Psoas muscle (tissue), 8 donors: ENCODE data around the gene TSPAN7. TPM values are rescaled to one million over a fixed set of nuclear protein-coding genes. Genes with fewer than 3 reads are reported as not detected.

Experiments
- ATAC-seq, 4 donors: fragments of 200-7000 bp; cut with Tn5 transposase; one replicate each; pipeline ENCODE4 v1.9.1; 2020; ENCODE audit warnings: moderate library complexity in 3 of 4, mild to moderate bottlenecking in 2 of 4
- DNase-seq, 2 donors: peaks; one replicate each; pipeline ENCODE4 v3.0.0-alpha.2; 2020
- H3K27ac ChIP-seq: fragments of 200-600 bp; one replicate; pipeline ENCODE4 v1.8.0; 2022
- H3K27me3 ChIP-seq, 3 donors: fragments of 200-600 bp in 1 of 3; one replicate each; pipeline versions ENCODE4 v1.6.1 to v1.8.0; 2013 to 2022; ENCODE audit warnings: low read length in 2 of 3, mild to moderate bottlenecking in 2 of 3, moderate library complexity in 1 of 3; ENCODE audit not compliant: insufficient read depth in 3 of 3
- H3K36me3 ChIP-seq, 2 donors: fragments of 200-600 bp in 1 of 2; one replicate each; pipeline versions ENCODE4 v1.6.1 to v1.8.0; 2013 to 2022; ENCODE audit warnings: low read depth in 1 of 2, mild to moderate bottlenecking in 1 of 2, moderate library complexity in 1 of 2; ENCODE audit not compliant: insufficient read depth in 1 of 2
- H3K4me1 ChIP-seq: fragments of 200-600 bp; one replicate; pipeline ENCODE4 v1.8.0; 2022
- H3K4me3 ChIP-seq: fragments of 200-600 bp; one replicate; pipeline ENCODE4 v1.8.0; 2022; ENCODE audit warnings: mild to moderate bottlenecking
- H3K9me3 ChIP-seq: fragments of 200-600 bp; one replicate; pipeline ENCODE4 v1.8.0; 2022
- CTCF ChIP-seq: fragments of 200-600 bp; IDR thresholded peaks from one replicate; pipeline ENCODE4 v1.8.0; 2022; ENCODE audit warnings: antibody characterized with exemption
- whole genome bisulfite sequencing, 3 donors: extraction: QIAGEN DNeasy Blood & Tissue Kit; methylation state at CpG; one replicate each; pipeline versions ENCODE4 v1.1.6 to v1.1.7; 2013; 5-methylcytosine and 5-hydroxymethylcytosine counted together
- intact Hi-C, 2 donors: fragments of 100-400 bp; cut with DNase I; formaldehyde crosslinking; loops; one replicate each; pipeline versions ENCODE4 v1.11.0 to v1.14.2; 2022
- polyA plus RNA-seq, 3 donors: library from polyadenylated mRNA; stranded (reverse); fragments of 200-250 nt; gene quantifications; one replicate each; pipeline ENCODE4 v1.2.3, GENCODE V29; 2013
- total RNA-seq, 4 donors: library from RNA; stranded (reverse); fragmentation: NEBNext Ultra II Directional in 2 of 4; extraction: Animal tissue kit (Norgen Biotek cat#: 25700) in 2 of 4; gene quantifications; one replicate each; pipeline versions ENCODE4 v1.2.1 to v1.2.4, GENCODE V29; 2021 to 2023
- donor health status: healthy with polysubstance abuse.
- donor health status: DM: no; HTN: no; CAD: no; lungs with moderate emphysema.
- donor health status: Bipolar disorder and iron deficiency.
- donor health status: healthy.
- donor health status: DM: yes; HTN: yes; CAD: no.
- donor health status: DM: no; HTN: no; CAD: no.
- donor health status: DM: no; HTN: no; CAD: no.
- donor health status: DM: yes; HTN: yes; CAD: no.

TSPAN7 gene
- total and polyA plus RNA-seq, 7 donors: 65.2 to 234 (median 136) TPM

GRCh38 chrX:38563030-38563429 is 1.7 kb downstream of the TSPAN7 start:
- H3K9me3 ChIP-seq: no peaks in the 10 kb centered on the region
- WGBS, 3 donors: 6 to 38% (median 9%) methylated on average over 5 of the region's 5 CpGs
- peak overlapping the region; percentile 86 for H3K27ac ChIP-seq
- peak overlapping the region; percentile 73 for H3K4me3 ChIP-seq
- ATAC-seq: peak in 3 of 4 donors; percentile 23 to 36 (median 34)
- H3K4me1 ChIP-seq: no peaks in the 10 kb centered on the region
- DNase-seq: no peak
- peaks cover 0 to 3% (median 0%) of the 10 kb centered on the region in 3 donors for H3K27me3 ChIP-seq
- H3K36me3 ChIP-seq: no peaks in the 10 kb centered on the region
- intact Hi-C loops: loop anchor here in 1 of 2 donors (2.0 kb wide), 2 partner anchors 50 to 92 kb away; no protein-coding TSS in a partner anchor
- no peak for TF ChIP-seq CTCF

GRCh38 chrX:38570396-38570795 is 9.1 kb downstream of the TSPAN7 start:
- peak in 2 of 4 donors; percentile 21 to 24 for ATAC-seq
- Histone ChIP-seq H3K27me3 (no peaks in the 10 kb centered on the region), H3K4me3 (no peak overlapping the region), H3K9me3 (no peaks in the 10 kb centered on the region), H3K4me1 (no peaks in the 10 kb centered on the region), H3K36me3 (no peaks in the 10 kb centered on the region), H3K27ac (no peak overlapping the region)
- WGBS, 3 donors: 81 to 91% (median 87%) methylated on average over 1 of the region's 1 CpG
- TF ChIP-seq CTCF: no peak
- DNase-seq: no peak
- intact Hi-C loops: no loop called here

DNA sequence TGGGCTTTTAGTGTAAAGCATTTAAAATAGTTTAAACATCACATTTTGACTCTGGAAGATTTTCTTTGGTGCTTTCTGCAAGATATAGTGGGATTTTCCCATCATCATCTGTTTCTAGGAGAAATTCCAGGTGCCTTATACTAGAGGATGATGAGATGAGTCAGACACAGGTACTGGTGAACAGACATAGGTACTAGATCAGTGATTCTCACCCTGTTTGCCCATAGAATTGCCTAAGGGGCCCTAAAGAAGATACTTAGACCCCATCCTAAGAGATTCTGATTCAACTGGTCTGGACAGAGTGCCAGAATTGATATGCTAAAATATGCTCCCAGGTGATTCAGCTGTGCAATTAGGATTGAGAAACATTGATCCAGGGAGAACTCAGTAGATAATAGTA is 9.7 kb downstream of the TSPAN7 start:
- H3K27ac ChIP-seq: no peak overlapping the region
- intact Hi-C loops: no loop called here
- DNase-seq (no peak), ATAC-seq (no peak)
- no peaks in the 10 kb centered on the region for H3K4me1 ChIP-seq
- no peak for TF ChIP-seq CTCF
- H3K9me3 ChIP-seq: no peaks in the 10 kb centered on the region
- H3K4me3 ChIP-seq: no peak overlapping the region
- no peaks in the 10 kb centered on the region for H3K36me3 ChIP-seq
- no peaks in the 10 kb centered on the region for H3K27me3 ChIP-seq

DNA sequence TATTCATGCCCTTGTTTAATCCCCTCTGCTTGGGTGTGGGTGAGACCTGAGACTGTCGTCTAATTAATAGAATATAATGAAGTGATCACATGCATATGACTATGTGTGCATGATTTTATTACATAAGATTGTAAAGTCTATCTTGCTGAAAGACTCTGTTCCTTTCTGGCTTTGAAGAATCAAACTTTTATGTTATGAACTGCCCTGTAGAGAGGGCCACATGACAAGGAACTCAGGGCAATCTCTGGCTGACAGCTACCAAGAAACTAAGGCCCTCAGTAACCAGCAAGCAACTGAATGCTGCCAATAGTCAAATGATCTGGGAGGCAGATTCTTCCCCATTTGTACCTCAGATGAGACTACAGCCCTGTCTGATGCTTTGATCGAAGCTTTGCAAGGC is 13.5 kb downstream of the TSPAN7 start:
- WGBS, 3 donors: 75 to 94% (median 93%) methylated on average over 2 of the region's 2 CpGs
- H3K4me3 ChIP-seq: no peak overlapping the region
- ATAC-seq (no peak), DNase-seq (no peak)
- H3K27me3 ChIP-seq: no peaks in the 10 kb centered on the region
- TF ChIP-seq CTCF: no peak
- no peaks in the 10 kb centered on the region for H3K9me3 ChIP-seq
- no peaks in the 10 kb centered on the region for H3K36me3 ChIP-seq
- H3K27ac ChIP-seq: no peak overlapping the region
- no peaks in the 10 kb centered on the region for H3K4me1 ChIP-seq
- intact Hi-C loops: no loop called here

- no peak for ATAC-seq
- no peak for DNase-seq
- no peaks in the 10 kb centered on the region for H3K9me3 ChIP-seq
- H3K27ac ChIP-seq: no peak overlapping the region
- no peaks in the 10 kb centered on the region for H3K27me3 ChIP-seq
- no peaks in the 10 kb centered on the region for H3K36me3 ChIP-seq
- no peaks in the 10 kb centered on the region for H3K4me1 ChIP-seq
- WGBS, 3 donors: 64 to 85% (median 83%) methylated on average over 2 of the region's 2 CpGs
- intact Hi-C loops: no loop called here
- TF ChIP-seq CTCF: no peak
- H3K4me3 ChIP-seq: no peak overlapping the region
These were observed 14.5 kb downstream of the TSPAN7 start for GRCh38 chrX:38575888-38576287.
